DND-41 (cell line): ENCODE data around the gene AP2A1.

Source experiments
- CTCF ChIP-seq: IDR thresholded peaks from 2 replicates; pipeline ENCODE4 v1.5.1; 2012; ENCODE audit warnings: borderline replicate concordance, low read length, moderate library complexity, mild to moderate bottlenecking; ENCODE audit not compliant: poor library complexity, severe bottlenecking; ENCODE audit errors: extremely low read depth
- EZH2 ChIP-seq: IDR thresholded peaks from 3 replicates; pipeline ENCODE4 v1.6.1; 2012; ENCODE audit warnings: borderline replicate concordance, low read depth, mild to moderate bottlenecking, moderate library complexity, low read length, inconsistent platforms; ENCODE audit not compliant: severe bottlenecking

DNA sequence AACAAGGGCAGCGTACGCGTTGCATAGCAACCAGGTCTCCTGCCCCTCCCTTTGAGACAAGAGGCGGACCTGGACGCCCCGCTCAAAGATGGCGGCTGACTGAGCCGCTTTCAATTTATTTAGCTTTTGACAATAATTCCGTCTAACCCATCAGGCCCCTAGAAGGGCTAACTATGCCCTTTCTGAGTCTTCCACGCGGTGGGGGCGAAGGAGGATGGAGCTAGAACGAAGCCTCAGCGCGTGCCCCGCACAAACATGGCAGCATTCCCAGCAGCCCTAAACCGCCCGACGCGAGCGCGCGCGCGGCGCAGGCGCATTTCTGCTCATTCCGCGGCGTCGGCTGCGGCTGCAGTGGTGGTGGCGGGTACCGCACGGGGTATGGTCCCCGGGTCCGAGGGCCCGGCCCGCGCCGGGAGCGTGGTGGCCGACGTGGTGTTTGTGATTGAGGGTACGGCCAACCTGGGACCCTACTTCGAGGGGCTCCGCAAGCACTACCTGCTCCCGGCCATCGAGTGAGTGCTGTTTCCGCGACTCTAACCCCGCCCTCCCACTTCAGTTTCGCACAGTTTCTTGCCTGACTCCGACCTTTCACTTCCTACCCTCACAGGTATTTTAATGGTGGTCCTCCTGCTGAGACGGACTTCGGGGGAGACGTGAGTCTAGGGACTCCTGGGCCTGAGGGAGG, 51.3 kb downstream of the AP2A1 start, which contains the start of gene MED25:
- TF ChIP-seq EZH2 (no peak), CTCF (no peak)
